ENCODE results near the gene THOP1. TPM values are rescaled to one million over a fixed set of nuclear protein-coding genes. Genes with fewer than 3 reads are reported as not detected.

THOP1 gene
- total RNA-seq, result 53.5 and 76.2 TPM in 2 replicates

GRCh38 chr19:2785244-2785997 lies at the start of gene THOP1:
Gene THOP1, plus strand, starts transcription at chr19:2785503. Its CDS starts 160 bp downstream, at chr19:2785663.

GRCh38 chr19:2739602-2740313 lies 45.5 kb upstream of the THOP1 start, which contains the start of gene SLC39A3:
Gene SLC39A3, minus strand, starts transcription at chr19:2740017. Its CDS starts 2,760 bp downstream, at chr19:2737257.

GRCh38 chr19:2782936-2783780 lies 2.1 kb upstream of the THOP1 start, which contains the start of gene SGTA:
Gene SGTA, minus strand, starts transcription at chr19:2783273. Its CDS starts 14,205 bp downstream, at chr19:2769068.

GRCh38 chr19:2819540-2820111 lies 34.3 kb downstream of the THOP1 start, which contains the start of gene ZNF554:
Gene ZNF554, plus strand, starts transcription at chr19:2819868. Its CDS starts 204 bp downstream, at chr19:2820072.

GRCh38 chr19:2840794-2841791 lies 55.8 kb downstream of the THOP1 start, which contains the start of gene ZNF555:
Gene ZNF555, plus strand, starts transcription at chr19:2841475. Its CDS starts 98 bp downstream, at chr19:2841573.

Other genes starting within 250 kb of the THOP1 start
- 0.58 and 0.68 TPM in 2 replicates for gene GNG7, start 82.8 kb upstream of the THOP1 start, total RNA-seq
- gene DIRAS1, start 64.1 kb upstream of the THOP1 start, total RNA-seq, result 3.7 and 9.1 TPM in 2 replicates
- gene SLC39A3, start 45.5 kb upstream of the THOP1 start, total RNA-seq, result 33.2 and 40.5 TPM in 2 replicates
- 48.1 and 51.0 TPM in 2 replicates for gene SGTA, start 2.2 kb upstream of the THOP1 start, total RNA-seq
- 3.0 and 3.1 TPM in 2 replicates for gene ZNF554, start 34.4 kb downstream of the THOP1 start, total RNA-seq
- gene ZNF555, start 56.0 kb downstream of the THOP1 start, total RNA-seq, result 4.0 and 6.6 TPM in 2 replicates
- under 0.01 TPM in 1 of 2 replicates, not detected in the other for gene ZNF556, start 81.8 kb downstream of the THOP1 start, total RNA-seq
- gene ZNF57, start 115.4 kb downstream of the THOP1 start, total RNA-seq, result 3.1 and 4.1 TPM in 2 replicates
- gene ZNF77, start 159.5 kb downstream of the THOP1 start, total RNA-seq, result 0.43 and 1.9 TPM in 2 replicates
- 1.6 TPM in 1 of 2 replicates, not detected in the other for gene TLE6, start 192.1 kb downstream of the THOP1 start, total RNA-seq
- gene TLE2, start 243.8 kb downstream of the THOP1 start, total RNA-seq, result 11.7 and 13.1 TPM in 2 replicates